Measurements from ENCODE around the gene CASZ1.

CASZ1 gene, protein sequence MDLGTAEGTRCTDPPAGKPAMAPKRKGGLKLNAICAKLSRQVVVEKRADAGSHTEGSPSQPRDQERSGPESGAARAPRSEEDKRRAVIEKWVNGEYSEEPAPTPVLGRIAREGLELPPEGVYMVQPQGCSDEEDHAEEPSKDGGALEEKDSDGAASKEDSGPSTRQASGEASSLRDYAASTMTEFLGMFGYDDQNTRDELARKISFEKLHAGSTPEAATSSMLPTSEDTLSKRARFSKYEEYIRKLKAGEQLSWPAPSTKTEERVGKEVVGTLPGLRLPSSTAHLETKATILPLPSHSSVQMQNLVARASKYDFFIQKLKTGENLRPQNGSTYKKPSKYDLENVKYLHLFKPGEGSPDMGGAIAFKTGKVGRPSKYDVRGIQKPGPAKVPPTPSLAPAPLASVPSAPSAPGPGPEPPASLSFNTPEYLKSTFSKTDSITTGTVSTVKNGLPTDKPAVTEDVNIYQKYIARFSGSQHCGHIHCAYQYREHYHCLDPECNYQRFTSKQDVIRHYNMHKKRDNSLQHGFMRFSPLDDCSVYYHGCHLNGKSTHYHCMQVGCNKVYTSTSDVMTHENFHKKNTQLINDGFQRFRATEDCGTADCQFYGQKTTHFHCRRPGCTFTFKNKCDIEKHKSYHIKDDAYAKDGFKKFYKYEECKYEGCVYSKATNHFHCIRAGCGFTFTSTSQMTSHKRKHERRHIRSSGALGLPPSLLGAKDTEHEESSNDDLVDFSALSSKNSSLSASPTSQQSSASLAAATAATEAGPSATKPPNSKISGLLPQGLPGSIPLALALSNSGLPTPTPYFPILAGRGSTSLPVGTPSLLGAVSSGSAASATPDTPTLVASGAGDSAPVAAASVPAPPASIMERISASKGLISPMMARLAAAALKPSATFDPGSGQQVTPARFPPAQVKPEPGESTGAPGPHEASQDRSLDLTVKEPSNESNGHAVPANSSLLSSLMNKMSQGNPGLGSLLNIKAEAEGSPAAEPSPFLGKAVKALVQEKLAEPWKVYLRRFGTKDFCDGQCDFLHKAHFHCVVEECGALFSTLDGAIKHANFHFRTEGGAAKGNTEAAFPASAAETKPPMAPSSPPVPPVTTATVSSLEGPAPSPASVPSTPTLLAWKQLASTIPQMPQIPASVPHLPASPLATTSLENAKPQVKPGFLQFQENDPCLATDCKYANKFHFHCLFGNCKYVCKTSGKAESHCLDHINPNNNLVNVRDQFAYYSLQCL (N-terminal part only)

DNA sequence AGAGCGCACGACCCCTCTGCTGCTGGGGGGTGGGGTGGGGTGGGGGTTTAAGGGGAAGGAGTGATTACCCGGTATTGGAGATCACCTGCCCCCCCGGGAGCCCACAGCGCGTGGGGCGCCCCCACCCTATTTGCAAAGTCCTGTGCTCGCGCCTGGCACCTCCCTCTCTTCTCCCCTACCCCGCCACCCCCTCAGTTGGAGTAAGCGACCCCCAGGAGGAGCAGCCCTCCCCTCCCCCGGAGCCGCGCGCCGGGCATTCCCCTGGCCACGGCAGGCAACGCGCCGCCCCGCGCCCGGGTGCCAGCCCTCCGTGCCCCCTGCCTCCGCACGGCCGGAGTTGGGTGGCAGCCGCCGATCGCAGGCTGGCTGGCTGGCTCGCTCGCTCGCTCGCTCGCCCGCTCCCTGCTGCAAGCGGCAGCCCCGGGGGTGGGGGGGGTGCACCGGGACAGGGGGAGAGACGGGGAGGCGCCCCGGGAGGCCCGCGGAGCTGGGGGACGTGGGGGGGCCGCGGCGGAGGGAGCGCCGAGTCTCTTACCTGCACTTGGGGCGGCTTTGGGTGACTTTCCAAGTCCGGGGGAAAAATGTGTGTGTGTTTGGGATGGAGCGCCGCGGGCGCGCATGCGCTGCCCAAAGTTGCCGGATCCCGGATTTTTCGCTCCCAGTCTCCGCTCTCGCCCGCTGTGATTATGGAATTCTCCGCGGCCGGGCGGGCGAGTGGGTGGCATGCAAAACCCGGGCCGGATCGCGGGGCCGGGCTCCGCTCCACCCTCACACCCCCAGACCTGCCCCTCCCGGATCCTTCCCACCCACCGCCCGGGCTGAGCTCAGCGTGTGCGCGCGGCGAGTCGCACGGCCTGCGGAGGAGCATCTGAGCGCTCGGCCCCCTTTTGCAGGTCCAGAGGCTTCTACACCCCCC lies at the start of gene CASZ1:
TSS of gene CASZ1 (minus strand) at position 618 of the 916 bp plus-strand sequence. CDS start 102,757 bp downstream, outside the sequence.
- Histone ChIP-seq H3K4me1 (ENCODE audit: control insufficient read depth, insufficient read depth, low read length) (peaks cover 15% of the 10 kb centered on the region), H3K4me3 (ENCODE audit: low read length) (peak within 1 kb of the TSS; percentile 74), H3K27me3 (ENCODE audit: control insufficient read depth, insufficient read depth, low read length) (no peaks in the 10 kb centered on the region), H3K9ac (ENCODE audit: low read length) (peak within 1 kb of the TSS; percentile 94), H3K36me3 (ENCODE audit: control insufficient read depth, insufficient read depth, low read length) (no peaks in the 10 kb centered on the region), H3K9me3 (ENCODE audit: control insufficient read depth, low read length) (no peaks in the 10 kb centered on the region)

DNA sequence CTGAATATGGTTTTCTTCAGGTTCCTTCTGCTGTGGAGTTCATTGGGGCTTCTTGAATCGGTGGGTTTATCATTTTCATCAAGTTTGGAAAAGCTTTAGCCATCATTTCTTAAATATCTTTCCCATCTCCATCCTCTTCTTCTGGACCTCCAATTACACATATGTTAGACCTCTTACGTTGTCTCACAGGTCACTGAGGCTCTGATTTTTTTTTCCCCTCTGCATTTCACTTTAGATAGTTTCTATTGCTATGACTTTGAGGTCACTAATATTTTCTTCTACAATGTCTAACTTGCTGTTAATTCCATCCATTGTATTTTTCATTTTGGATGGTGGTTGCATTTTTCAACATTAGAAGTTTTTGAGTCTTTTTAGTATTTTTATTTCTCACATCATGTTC lies 47.3 kb upstream of the CASZ1 start:
- Histone ChIP-seq H3K4me3 (ENCODE audit: low read length) (no peak overlapping the region), H3K9ac (ENCODE audit: low read length) (no peak overlapping the region), H3K9me3 (ENCODE audit: control insufficient read depth, low read length) (no peaks in the 10 kb centered on the region), H3K36me3 (ENCODE audit: control insufficient read depth, insufficient read depth, low read length) (no peaks in the 10 kb centered on the region), H3K4me1 (ENCODE audit: control insufficient read depth, insufficient read depth, low read length) (no peaks in the 10 kb centered on the region), H3K27me3 (ENCODE audit: control insufficient read depth, insufficient read depth, low read length) (peaks cover 4% of the 10 kb centered on the region)

DNA sequence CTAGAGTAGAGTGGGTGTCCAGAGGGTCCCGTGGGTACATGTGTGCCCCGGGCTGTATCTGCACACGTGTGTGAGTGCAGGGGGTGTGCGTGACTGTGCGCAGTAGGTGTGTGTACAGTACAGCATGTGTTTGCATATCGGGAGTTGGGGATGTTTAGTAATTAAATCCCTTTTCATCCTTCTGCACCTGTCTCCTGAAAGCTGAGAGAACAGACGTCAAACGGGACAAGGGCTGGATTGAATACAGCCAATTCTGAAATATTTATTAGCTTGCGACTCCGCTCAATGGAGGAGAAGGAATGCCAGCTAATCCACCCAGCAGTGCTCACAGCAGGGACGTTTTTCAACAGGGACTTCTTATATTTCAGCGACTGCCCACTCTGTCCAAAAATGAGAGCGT lies 44.7 kb upstream of the CASZ1 start:
- no peak overlapping the region for H3K4me3 ChIP-seq (ENCODE audit: low read length)
- peaks cover 8% of the 10 kb centered on the region for H3K27me3 ChIP-seq (ENCODE audit: control insufficient read depth, insufficient read depth, low read length)

DNA sequence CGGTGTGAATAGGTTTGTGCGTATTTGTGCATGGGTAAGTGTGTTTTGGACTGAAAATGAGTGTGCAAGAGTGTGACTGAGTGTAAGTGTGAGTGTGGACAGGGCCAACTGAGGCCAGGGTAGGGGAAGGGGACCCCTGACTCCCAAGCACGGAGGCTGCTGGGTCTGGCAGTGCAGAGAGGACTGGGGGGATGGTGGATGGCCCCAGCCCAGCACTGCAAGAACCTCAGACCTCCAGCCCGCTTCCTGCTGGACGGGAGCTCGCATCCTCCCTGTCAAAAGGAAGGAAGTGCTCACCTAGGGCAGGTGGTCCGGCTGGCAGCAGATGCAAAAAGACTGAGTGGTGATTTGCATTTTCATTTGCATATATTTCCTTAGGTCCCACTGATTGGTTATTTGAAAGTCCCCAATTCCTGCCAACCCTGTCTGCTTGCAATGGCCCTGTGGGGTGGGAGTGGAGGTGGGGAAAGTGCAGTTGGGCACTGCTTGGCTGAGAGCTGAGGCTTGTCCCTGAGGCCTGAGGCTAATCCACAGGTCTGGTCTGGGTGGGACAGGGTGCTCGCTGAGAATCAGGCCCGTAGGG lies 42.8 kb upstream of the CASZ1 start:
- no peaks in the 10 kb centered on the region for H3K4me1 ChIP-seq (ENCODE audit: control insufficient read depth, insufficient read depth, low read length)
- no peaks in the 10 kb centered on the region for H3K9me3 ChIP-seq (ENCODE audit: control insufficient read depth, low read length)
- H3K27me3 ChIP-seq (ENCODE audit: control insufficient read depth, insufficient read depth, low read length) = peaks cover 23% of the 10 kb centered on the region
- no peak overlapping the region for H3K9ac ChIP-seq (ENCODE audit: low read length)
- H3K4me3 ChIP-seq (ENCODE audit: low read length) = no peak overlapping the region
- H3K36me3 ChIP-seq (ENCODE audit: control insufficient read depth, insufficient read depth, low read length) = no peaks in the 10 kb centered on the region

More for the DNA sequence above, 44.7 kb upstream of the CASZ1 start:
- Histone ChIP-seq H3K9ac (ENCODE audit: low read length) (no peak overlapping the region), H3K4me1 (ENCODE audit: control insufficient read depth, insufficient read depth, low read length) (no peaks in the 10 kb centered on the region), H3K9me3 (ENCODE audit: control insufficient read depth, low read length) (no peaks in the 10 kb centered on the region), H3K36me3 (ENCODE audit: control insufficient read depth, insufficient read depth, low read length) (no peaks in the 10 kb centered on the region)

DNA sequence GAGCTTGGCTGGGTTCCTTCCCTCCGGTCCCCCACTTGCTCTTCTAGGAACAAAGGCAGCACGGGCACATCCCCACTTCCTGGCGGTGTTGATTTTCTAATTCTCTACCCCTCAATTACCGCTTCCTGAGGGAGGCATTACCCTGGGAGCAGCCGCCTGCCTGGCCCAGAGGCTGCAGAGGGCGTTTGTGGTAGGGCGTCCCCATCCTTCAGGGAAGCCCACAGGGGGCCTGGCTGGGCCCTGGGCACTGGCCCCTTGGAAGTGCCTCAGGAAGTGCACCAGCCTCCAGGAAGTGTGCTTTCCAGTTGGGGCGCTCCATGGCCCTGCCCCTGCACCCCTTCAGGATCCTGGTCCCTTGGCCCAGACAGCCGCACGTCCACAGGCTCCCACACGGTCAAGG lies 42.1 kb upstream of the CASZ1 start:
- H3K4me3 ChIP-seq (ENCODE audit: low read length) = no peak overlapping the region
- H3K4me1 ChIP-seq (ENCODE audit: control insufficient read depth, insufficient read depth, low read length) = no peaks in the 10 kb centered on the region
- peaks cover 23% of the 10 kb centered on the region for H3K27me3 ChIP-seq (ENCODE audit: control insufficient read depth, insufficient read depth, low read length)
- H3K9me3 ChIP-seq (ENCODE audit: control insufficient read depth, low read length) = no peaks in the 10 kb centered on the region
- H3K9ac ChIP-seq (ENCODE audit: low read length) = no peak overlapping the region
- H3K36me3 ChIP-seq (ENCODE audit: control insufficient read depth, insufficient read depth, low read length) = no peaks in the 10 kb centered on the region

DNA sequence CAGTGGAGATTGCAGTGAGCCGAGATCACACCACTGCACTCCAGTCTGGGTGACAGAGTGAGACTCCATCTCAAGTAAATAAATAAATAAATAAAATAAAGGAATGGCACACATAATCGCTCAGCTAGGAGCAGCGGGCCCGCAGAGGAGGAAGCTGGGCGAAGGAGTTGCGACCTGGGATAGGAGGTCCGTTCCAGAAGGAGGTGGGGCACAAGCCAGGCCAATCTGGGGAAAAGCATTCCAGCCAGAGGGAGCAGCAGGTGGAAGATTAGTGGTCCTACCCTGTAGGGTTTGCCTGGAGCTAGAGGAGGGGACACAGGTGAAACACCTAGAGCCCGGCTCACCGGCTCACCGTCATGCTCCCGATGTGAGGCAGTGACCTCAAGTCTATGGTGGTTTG lies 40.3 kb upstream of the CASZ1 start:
- Histone ChIP-seq H3K4me3 (ENCODE audit: low read length) (no peak overlapping the region), H3K36me3 (ENCODE audit: control insufficient read depth, insufficient read depth, low read length) (no peaks in the 10 kb centered on the region), H3K27me3 (ENCODE audit: control insufficient read depth, insufficient read depth, low read length) (peaks cover 23% of the 10 kb centered on the region), H3K9me3 (ENCODE audit: control insufficient read depth, low read length) (no peaks in the 10 kb centered on the region), H3K9ac (ENCODE audit: low read length) (no peak overlapping the region), H3K4me1 (ENCODE audit: control insufficient read depth, insufficient read depth, low read length) (no peaks in the 10 kb centered on the region)

DNA sequence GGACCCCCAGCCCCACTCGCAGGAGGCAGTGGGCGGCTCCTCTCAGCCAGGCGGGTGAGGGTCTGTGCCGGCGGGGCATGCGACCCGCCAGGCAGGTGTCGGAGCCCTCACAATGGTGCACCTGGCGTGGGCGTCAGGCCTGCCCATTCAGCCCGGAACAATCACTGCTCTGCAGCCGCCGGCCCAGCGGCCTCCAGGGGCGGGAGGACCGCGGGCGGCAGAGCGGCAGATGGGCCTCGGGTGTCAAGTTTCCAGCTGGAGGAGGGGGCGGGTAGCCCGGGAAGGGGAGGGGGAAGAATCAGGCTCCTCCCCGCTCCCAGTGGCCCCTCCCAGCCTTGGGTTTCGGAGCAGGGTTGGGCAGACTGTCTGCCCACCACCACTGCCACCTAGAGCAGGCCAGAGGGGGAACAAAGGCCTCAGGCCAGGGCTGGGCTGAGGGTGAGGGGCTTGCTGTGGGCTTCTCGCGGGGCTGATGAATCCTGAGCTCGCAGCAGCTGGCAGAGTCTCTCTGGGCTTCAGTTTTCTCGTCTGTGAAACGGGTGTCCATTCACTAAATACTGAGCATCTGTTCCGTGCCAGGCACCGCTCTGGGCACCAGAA lies 39.5 kb upstream of the CASZ1 start:
- no peak overlapping the region for H3K4me3 ChIP-seq (ENCODE audit: low read length)
- H3K9me3 ChIP-seq (ENCODE audit: control insufficient read depth, low read length) = no peaks in the 10 kb centered on the region
- peaks cover 6% of the 10 kb centered on the region for H3K4me1 ChIP-seq (ENCODE audit: control insufficient read depth, insufficient read depth, low read length)
- H3K27me3 ChIP-seq (ENCODE audit: control insufficient read depth, insufficient read depth, low read length) = peaks cover 23% of the 10 kb centered on the region
- no peaks in the 10 kb centered on the region for H3K36me3 ChIP-seq (ENCODE audit: control insufficient read depth, insufficient read depth, low read length)
- no peak overlapping the region for H3K9ac ChIP-seq (ENCODE audit: low read length)

DNA sequence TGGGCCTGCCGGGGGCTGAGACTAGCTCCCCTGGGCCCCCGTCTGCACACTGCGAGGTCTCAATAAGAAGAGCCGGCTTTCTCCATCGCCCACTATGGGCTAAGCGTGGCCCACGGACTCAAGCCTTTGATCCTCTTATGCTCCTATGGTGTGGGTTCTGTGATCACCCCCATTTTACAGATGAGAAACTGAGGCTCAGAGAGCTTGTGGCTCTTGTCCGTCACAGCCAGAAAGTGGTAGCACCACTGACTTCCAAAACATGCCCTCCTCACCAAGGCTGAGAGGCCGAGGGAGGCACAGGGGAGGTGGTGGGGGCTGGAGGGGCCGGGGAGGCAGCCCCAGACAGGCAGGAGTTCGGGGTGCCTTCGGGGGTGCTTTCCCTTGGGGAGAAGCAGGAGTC lies 39.0 kb upstream of the CASZ1 start:
- H3K27me3 ChIP-seq (ENCODE audit: control insufficient read depth, insufficient read depth, low read length) = peaks cover 23% of the 10 kb centered on the region
- H3K9me3 ChIP-seq (ENCODE audit: control insufficient read depth, low read length) = no peaks in the 10 kb centered on the region
- peaks cover 6% of the 10 kb centered on the region for H3K4me1 ChIP-seq (ENCODE audit: control insufficient read depth, insufficient read depth, low read length)
- H3K9ac ChIP-seq (ENCODE audit: low read length) = no peak overlapping the region
- no peak overlapping the region for H3K4me3 ChIP-seq (ENCODE audit: low read length)
- H3K36me3 ChIP-seq (ENCODE audit: control insufficient read depth, insufficient read depth, low read length) = no peaks in the 10 kb centered on the region

DNA sequence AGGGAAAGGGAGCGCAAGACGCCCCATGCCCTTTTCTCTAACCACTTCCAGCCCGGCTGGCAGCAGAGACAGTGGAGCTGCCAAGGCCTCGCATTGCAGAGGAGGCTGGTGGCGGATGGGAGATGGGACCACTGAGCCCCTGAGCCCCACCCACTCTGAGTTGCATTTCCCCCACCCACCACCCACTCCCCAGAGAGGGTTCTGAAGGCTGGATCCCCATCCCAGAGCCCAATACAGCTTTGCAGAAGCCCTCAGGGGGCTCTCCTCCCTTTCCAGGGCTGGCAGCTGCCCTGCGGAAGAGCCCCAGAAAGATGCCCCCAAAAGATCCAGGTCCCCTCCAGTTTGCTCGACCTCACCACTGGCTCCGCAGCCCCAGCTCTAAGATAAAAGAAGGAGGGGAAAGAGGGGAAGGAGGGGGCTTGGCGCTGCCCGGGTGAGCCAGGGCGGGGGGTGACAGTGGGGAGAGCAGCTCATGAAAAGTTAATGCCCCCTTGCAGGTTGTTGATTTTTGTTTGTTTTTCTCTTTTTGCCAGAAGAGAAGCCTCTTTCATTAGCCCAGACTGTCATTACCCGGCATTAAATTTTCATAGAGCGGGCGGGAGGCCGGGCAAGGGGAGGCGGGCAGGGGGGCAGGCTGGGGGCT lies 38.4 kb upstream of the CASZ1 start:
- H3K27me3 ChIP-seq (ENCODE audit: control insufficient read depth, insufficient read depth, low read length) = peaks cover 23% of the 10 kb centered on the region
- H3K9me3 ChIP-seq (ENCODE audit: control insufficient read depth, low read length) = no peaks in the 10 kb centered on the region
- H3K36me3 ChIP-seq (ENCODE audit: control insufficient read depth, insufficient read depth, low read length) = no peaks in the 10 kb centered on the region
- H3K4me1 ChIP-seq (ENCODE audit: control insufficient read depth, insufficient read depth, low read length) = peaks cover 6% of the 10 kb centered on the region
- no peak overlapping the region for H3K4me3 ChIP-seq (ENCODE audit: low read length)
- no peak overlapping the region for H3K9ac ChIP-seq (ENCODE audit: low read length)
